MCF 10A (cell line): ENCODE data around the gene HSPE1. TPM values are rescaled to one million over a fixed set of nuclear protein-coding genes. Genes with fewer than 3 reads are reported as not detected.

ENCODE experiments used
- BruUV-seq: library from RNA; stranded (reverse); fragments of 400-500 nt; replicated peaks from 2 replicates; lab custom pipeline; 2021; lab: Mats Ljungman, UMichigan
- CTCF ChIA-PET: fragments of 300-600 bp; sonication (Branson Sonifier 250); formaldehyde crosslinking; extraction: SDS; loops from one replicate; lab custom pipeline; 2021; ENCODE audit warnings: antibody characterized with exemption, inconsistent platforms; lab: Yijun Ruan, JAX
- POLR2A ChIA-PET: fragments of 300-600, 350-650 bp; sonication (Branson Sonifier 250); formaldehyde crosslinking; extraction: SDS; loops from one replicate; lab custom pipeline; 2020; ENCODE audit warnings: antibody characterized with exemption, inconsistent platforms; lab: Yijun Ruan, JAX
- DNase-seq: peaks from one replicate; pipeline ENCODE4 v3.0.0-alpha.2; 2018; ENCODE audit not compliant: unreplicated experiment
- H3K27ac Mint-ChIP-seq: one replicate; pipeline ENCODE4 v1.8.0; 2022; ENCODE audit warnings: mild to moderate bottlenecking, low read depth, mixed read lengths; ENCODE audit not compliant: unreplicated experiment
- H3K27me3 Mint-ChIP-seq: one replicate; pipeline ENCODE4 v1.8.0; 2022; ENCODE audit warnings: mixed read lengths; ENCODE audit not compliant: insufficient read depth, unreplicated experiment
- H3K36me3 Mint-ChIP-seq: one replicate; pipeline ENCODE4 v1.8.0; 2022; ENCODE audit warnings: mild to moderate bottlenecking, moderate library complexity, mixed read lengths; ENCODE audit not compliant: insufficient read depth, unreplicated experiment
- H3K4me1 Mint-ChIP-seq: one replicate; pipeline ENCODE4 v1.8.0; 2022; ENCODE audit warnings: mixed read lengths; ENCODE audit not compliant: insufficient read depth, unreplicated experiment
- H3K4me3 Mint-ChIP-seq: one replicate; pipeline ENCODE4 v1.8.0; 2022; ENCODE audit warnings: mild to moderate bottlenecking, moderate library complexity, mixed read lengths; ENCODE audit not compliant: unreplicated experiment
- H3K9me3 Mint-ChIP-seq: one replicate; pipeline ENCODE4 v1.8.0; 2022; ENCODE audit warnings: mixed read lengths; ENCODE audit not compliant: unreplicated experiment
- intact Hi-C: fragments of 100-400 bp; cut with micrococcal nuclease; formaldehyde crosslinking; loops from 2 replicates; pipeline ENCODE4 v1.14.1; 2022
- total RNA-seq: library from RNA; stranded (reverse); gene quantifications from 2 replicates; pipeline ENCODE4 v1.2.3, GENCODE V29; 2022
- TF ChIP-seq, protein P1 (sequence below): fragments of 200-600 bp; IDR thresholded peaks from one replicate; pipeline ENCODE4 v1.8.0; 2022; ENCODE audit warnings: antibody characterized with exemption, mild to moderate bottlenecking; ENCODE audit not compliant: unreplicated experiment

HSPE1 gene
- total RNA-seq, 1 experiment from 2014 or later = 95.2 TPM

DNA sequence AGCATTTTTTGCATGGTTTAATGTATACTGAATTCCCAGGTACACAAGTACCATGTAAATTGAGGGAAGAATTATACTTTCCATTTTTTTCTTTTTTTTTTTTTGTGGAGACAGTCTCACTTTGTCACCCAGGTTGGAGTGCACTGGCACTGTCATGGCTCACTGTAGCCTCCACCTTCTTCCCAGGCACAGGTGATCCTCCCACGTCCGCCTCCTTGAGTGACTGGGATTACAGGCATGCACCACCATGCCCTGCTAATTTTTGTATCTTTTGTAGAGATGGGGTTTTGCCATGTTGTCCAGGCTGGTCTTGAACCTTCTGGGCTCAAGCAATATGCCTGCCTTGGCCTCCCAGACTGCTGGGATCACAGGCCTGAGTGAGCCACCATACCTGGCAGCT lies 3.8 kb downstream of the HSPE1 start:
- no peak for DNase-seq
- H3K36me3 Mint-ChIP-seq = peaks cover 51% of the 10 kb centered on the region
- CTCF ChIA-PET = interaction anchor here (1.1 to 1.9 kb wide), 3 partner anchors 9 to 110 kb away, joined by 4 to 5 read pairs (median 4); no protein-coding TSS in a partner anchor
- TF ChIP-seq, protein P1, sequence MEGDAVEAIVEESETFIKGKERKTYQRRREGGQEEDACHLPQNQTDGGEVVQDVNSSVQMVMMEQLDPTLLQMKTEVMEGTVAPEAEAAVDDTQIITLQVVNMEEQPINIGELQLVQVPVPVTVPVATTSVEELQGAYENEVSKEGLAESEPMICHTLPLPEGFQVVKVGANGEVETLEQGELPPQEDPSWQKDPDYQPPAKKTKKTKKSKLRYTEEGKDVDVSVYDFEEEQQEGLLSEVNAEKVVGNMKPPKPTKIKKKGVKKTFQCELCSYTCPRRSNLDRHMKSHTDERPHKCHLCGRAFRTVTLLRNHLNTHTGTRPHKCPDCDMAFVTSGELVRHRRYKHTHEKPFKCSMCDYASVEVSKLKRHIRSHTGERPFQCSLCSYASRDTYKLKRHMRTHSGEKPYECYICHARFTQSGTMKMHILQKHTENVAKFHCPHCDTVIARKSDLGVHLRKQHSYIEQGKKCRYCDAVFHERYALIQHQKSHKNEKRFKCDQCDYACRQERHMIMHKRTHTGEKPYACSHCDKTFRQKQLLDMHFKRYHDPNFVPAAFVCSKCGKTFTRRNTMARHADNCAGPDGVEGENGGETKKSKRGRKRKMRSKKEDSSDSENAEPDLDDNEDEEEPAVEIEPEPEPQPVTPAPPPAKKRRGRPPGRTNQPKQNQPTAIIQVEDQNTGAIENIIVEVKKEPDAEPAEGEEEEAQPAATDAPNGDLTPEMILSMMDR = no peak
- H3K27me3 Mint-ChIP-seq = no peaks in the 10 kb centered on the region
- POLR2A ChIA-PET = interaction anchor here (1.3 to 10.4 kb wide), 2 partner anchors 11 to 69 kb away, joined by 6 to 366 read pairs; partner anchors contain the start of genes MOB4 and SF3B1
- peaks cover 7% of the 10 kb centered on the region for H3K4me1 Mint-ChIP-seq
- no TSS peak for BruUV-seq
- H3K27ac Mint-ChIP-seq = no peak overlapping the region
- no peaks in the 10 kb centered on the region for H3K9me3 Mint-ChIP-seq
- no peak overlapping the region for H3K4me3 Mint-ChIP-seq
- intact Hi-C loops = no loop called here

DNA sequence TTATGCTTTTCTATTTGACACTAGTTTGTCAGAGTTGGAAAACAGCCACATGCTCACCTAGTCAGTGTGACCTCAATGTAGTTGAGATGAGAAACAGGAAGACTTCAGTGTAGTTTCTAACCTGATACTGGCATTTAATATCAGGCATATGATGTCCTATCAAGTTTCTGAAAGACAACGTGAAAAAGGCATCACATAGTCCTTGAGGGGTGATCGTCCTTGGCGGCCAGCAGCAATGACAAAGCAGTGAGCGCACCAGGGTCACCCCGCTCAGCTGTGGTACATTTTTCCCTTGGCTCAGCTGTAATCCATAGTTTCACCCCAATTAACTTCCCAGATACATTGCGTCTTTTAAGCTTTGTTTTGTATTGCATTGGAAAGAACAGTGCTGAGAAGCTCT lies 4.3 kb downstream of the HSPE1 start:
- TF ChIP-seq, protein P1 = no peak
- H3K4me1 Mint-ChIP-seq = peaks cover 7% of the 10 kb centered on the region
- ChIA-PET CTCF (interaction anchor here (1.2 to 1.9 kb wide), 2 partner anchors 9 to 19 kb away, joined by 4 to 5 read pairs; no protein-coding TSS in a partner anchor), POLR2A (interaction anchor here (0.7 to 10.4 kb wide), 4 partner anchors 10 to 509 kb away, joined by 3 to 366 read pairs (median 4); partner anchors contain the start of genes MOB4 and SF3B1)
- H3K27me3 Mint-ChIP-seq = no peaks in the 10 kb centered on the region
- no peak overlapping the region for H3K4me3 Mint-ChIP-seq
- H3K9me3 Mint-ChIP-seq = no peaks in the 10 kb centered on the region
- no TSS peak for BruUV-seq
- no peak overlapping the region for H3K27ac Mint-ChIP-seq
- H3K36me3 Mint-ChIP-seq = peaks cover 46% of the 10 kb centered on the region
- DNase-seq = no peak
- intact Hi-C loops = no loop called here

DNA sequence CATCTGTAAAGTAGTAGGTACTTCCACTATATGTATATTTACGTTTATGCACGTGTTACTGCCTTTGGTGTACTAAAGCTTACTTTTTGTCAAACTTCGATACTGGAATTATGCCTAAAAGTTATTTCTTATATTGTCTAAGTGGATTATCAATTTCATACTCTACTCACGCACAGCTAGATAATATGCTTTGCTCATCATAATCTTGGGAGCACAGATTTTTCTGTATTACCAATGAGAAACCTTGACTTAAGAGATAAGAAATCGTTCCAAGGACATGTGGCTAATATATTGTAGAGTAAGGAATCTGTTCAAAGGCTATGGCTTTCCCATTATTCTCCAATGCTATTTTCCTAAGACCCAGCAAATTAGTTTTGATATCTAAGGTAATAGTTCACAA lies 6.5 kb downstream of the HSPE1 start:
- no peaks in the 10 kb centered on the region for H3K27me3 Mint-ChIP-seq
- DNase-seq = no peak
- no TSS peak for BruUV-seq
- H3K9me3 Mint-ChIP-seq = no peaks in the 10 kb centered on the region
- H3K36me3 Mint-ChIP-seq = peaks cover 38% of the 10 kb centered on the region
- TF ChIP-seq, protein P1 = no peak
- H3K4me1 Mint-ChIP-seq = peaks cover 7% of the 10 kb centered on the region
- H3K27ac Mint-ChIP-seq = no peak overlapping the region
- intact Hi-C loops = no loop called here
- ChIA-PET POLR2A (interaction anchor here (0.9 to 10.4 kb wide), 3 partner anchors 8 to 107 kb away, joined by 3 to 366 read pairs (median 4); partner anchors contain the start of genes MOB4 and SF3B1), CTCF (interaction anchor here (1.2 kb wide), 1 partner anchor 393 kb away, joined by 9 read pairs; no protein-coding TSS in a partner anchor)
- no peak overlapping the region for H3K4me3 Mint-ChIP-seq

DNA sequence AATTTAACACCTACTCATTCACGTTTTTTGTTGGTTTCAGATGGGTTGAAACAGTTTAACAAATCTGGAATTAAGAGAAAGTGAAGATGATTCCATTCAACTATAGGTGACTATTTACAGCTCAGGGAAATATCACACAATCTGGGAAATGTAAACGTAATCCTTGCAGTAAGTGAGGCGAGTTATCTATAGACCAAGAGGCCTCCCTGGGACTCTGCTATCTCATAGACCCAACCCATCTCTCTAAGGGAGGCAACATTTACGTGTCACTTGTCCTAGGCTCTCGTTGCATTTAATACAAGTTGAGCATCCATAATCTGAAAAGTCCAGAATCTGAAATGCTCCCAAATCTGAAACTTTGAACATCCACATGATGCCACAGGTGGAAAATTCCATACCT lies 13.7 kb downstream of the HSPE1 start:
- intact Hi-C loops = no loop called here
- Mint-ChIP-seq H3K4me1 (peaks cover 15% of the 10 kb centered on the region), H3K27me3 (no peaks in the 10 kb centered on the region), H3K27ac (no peak overlapping the region), H3K36me3 (peaks cover 6% of the 10 kb centered on the region), H3K9me3 (no peaks in the 10 kb centered on the region), H3K4me3 (no peak overlapping the region)
- DNase-seq = no peak
- POLR2A ChIA-PET = interaction anchor here (2.1 to 6.2 kb wide), 2 partner anchors 12 to 79 kb away, joined by 7 to 366 read pairs; partner anchors contain the start of genes HSPD1, HSPE1 and SF3B1
- TF ChIP-seq, protein P1 = no peak
- BruUV-seq = no TSS peak
- CTCF ChIA-PET = interaction anchor here (1.3 to 1.5 kb wide), 3 partner anchors 10 to 18 kb away, joined by 3 to 7 read pairs (median 5); no protein-coding TSS in a partner anchor
